Measurements from ENCODE around the gene PRSS3. TPM values are rescaled to one million over a fixed set of nuclear protein-coding genes. Genes with fewer than 3 reads are reported as not detected.
A peak's percentile ranks its signal among the peaks of the same experiment; 100 is the strongest.

Gene PRSS3
- total RNA-seq (2021; ENCODE audit: unreplicated experiment) = 66.3 TPM
- polyA plus RNA-seq (2012) = 138 and 146 TPM in 2 replicates
- Bru-seq, nascent RNA = percentile 92 among the genes with signal in this experiment
- BruChase-seq, experiment 1, labeled RNA remaining after a 6-hour chase = percentile 70 among the genes with signal in this experiment
- BruChase-seq, experiment 2, labeled RNA remaining after a 2-hour chase = percentile 65 among the genes with signal in this experiment
- long read RNA-seq, transcript PRSS3-202 (5 exons, 966 nt) = major isoform, 37 of 53 reads
- long read RNA-seq, partial matches to known transcripts = 7 of 53 reads
- long read RNA-seq, other reads (novel, unspliced or antisense) = 9 of 53 reads

- Histone ChIP-seq H2AFZ (ENCODE audit: low read depth, low read length, poor library complexity, severe bottlenecking) (no peak within 1 kb of the TSS), H3K4me2 (ENCODE audit: low read length) (no peak within 1 kb of the TSS), H3K4me3 (replicated peaks in 1 of 2; ENCODE audit: low read depth in 1 of 2, low read length in 2 of 2) (no peak within 1 kb of the TSS), H4K20me1 (ENCODE audit: insufficient read depth) (no peaks in the 10 kb centered on the region), H3K36me3 (ENCODE audit: control insufficient read depth in 1 of 2, insufficient read depth in 2 of 2, low read length in 2 of 2) (peaks cover 0 to 6% of the 10 kb centered on the region in 2 experiments; a peak in 2 of 4 replicates), H3K9me2 (ENCODE audit: insufficient read depth) (no peaks in the 10 kb centered on the region), H3K27ac (ENCODE audit: low read depth, low read length) (no peak within 1 kb of the TSS), H3K9ac (ENCODE audit: low read length) (no peak within 1 kb of the TSS), H3K4me1 (ENCODE audit: control insufficient read depth in 1 of 2, insufficient read depth in 2 of 2, low read length in 2 of 2) (peaks cover 5 to 12% of the 10 kb centered on the region in 2 experiments; a peak in 3 of 4 replicates), H3K27me3 (ENCODE audit: insufficient read depth, low read length) (no peaks in the 10 kb centered on the region), H3K9me3 (ENCODE audit: control insufficient read depth in 1 of 2, insufficient read depth in 1 of 2, low read depth in 1 of 2, low read length in 2 of 2) (no peaks in the 10 kb centered on the region), H3K79me2 (ENCODE audit: insufficient read depth, low read length) (no peaks in the 10 kb centered on the region)
- no TSS peak for BruUV-seq (replicated peaks)
- TF ChIP-seq CEBPB (IDR thresholded peaks at IDR 0.05; ENCODE audit: low read depth) (peak; percentile 79), POLR2AphosphoS5 (IDR thresholded peaks at IDR 0.05; ENCODE audit: low read depth, low read length) (peak; percentile 40; the same call in 1 of the 2 replicates), REST (IDR thresholded peaks at IDR 0.05; ENCODE audit: low read depth) (no peak), SRF (IDR thresholded peaks at IDR 0.05; ENCODE audit: low read depth) (no peak)
- ChIA-PET CTCF (no interaction called here), POLR2A (interaction anchor here (0.8 kb wide), 1 partner anchor 12 kb away, joined by 5 read pairs; no protein-coding TSS in a partner anchor), RAD21 (ENCODE audit: low non-redundant PET in 1 of 2, low total read pairs in 2 of 2, uncharacterized antibody in 2 of 2, unreplicated experiment in 2 of 2) (no interaction called here)
- DNase-seq (ENCODE audit: low read depth, low spot score) (no peak), ATAC-seq (no peak)
- intact Hi-C loops (cut with micrococcal nuclease) = no loop called here
Measured at GRCh38 chr9:33795281-33795680, at the start of gene PRSS3. TSS of gene PRSS3 (plus strand) at chr9:33795561. CDS start at chr9:33795574, 13 bp downstream.
